PC-9 (cell line): ENCODE results near the gene SCYGR7. TPM values are rescaled to one million over a fixed set of nuclear protein-coding genes. Genes with fewer than 3 reads are reported as not detected.

Source experiments
- BruUV-seq: library from RNA; stranded (reverse); fragments of 400-500 nt; replicated peaks from 2 replicates; lab custom pipeline; 2021; lab: Mats Ljungman, UMichigan
- CTCF ChIA-PET: fragments of 300-600 bp; sonication (Branson Sonifier 250); formaldehyde crosslinking; loops from one replicate; lab custom pipeline; 2022; ENCODE audit warnings: antibody characterized with exemption; lab: Charles Lee
- POLR2A ChIA-PET: fragments of 300-600 bp; sonication (Branson Sonifier 250); formaldehyde crosslinking; loops from one replicate; lab custom pipeline; 2022; ENCODE audit warnings: antibody characterized with exemption; ENCODE audit not compliant: unreplicated experiment; lab: Charles Lee
- DNase-seq, 2 experiments: peaks; one replicate each; pipeline versions ENCODE4 v3.0.0 to v3.0.0-alpha.2; 2015 to 2022; ENCODE audit warnings: mixed read lengths in 1 of 2
- H2AFZ ChIP-seq: fragments of 200-600 bp; sonication (generic); 2 replicates; pipeline ENCODE4 v1.8.1; 2017; ENCODE audit warnings: antibody characterized with exemption
- H3F3A ChIP-seq: fragments of 200-600 bp; sonication (generic); 2 replicates; pipeline ENCODE4 v1.8.1; 2017; ENCODE audit warnings: antibody characterized with exemption, mild to moderate bottlenecking, low read depth; ENCODE audit not compliant: insufficient read depth
- H3K27ac ChIP-seq: fragments of 200-600 bp; sonication (generic); 2 replicates; pipeline ENCODE4 v1.6.1; 2016; ENCODE audit warnings: mixed run types
- H3K27me3 ChIP-seq: fragments of 200-600 bp; sonication (generic); 2 replicates; pipeline ENCODE4 v1.6.1; 2016; ENCODE audit warnings: low read depth, mixed run types; ENCODE audit not compliant: insufficient read depth
- H3K36me3 ChIP-seq: fragments of 200-600 bp; sonication (generic); 2 replicates; pipeline ENCODE4 v1.6.1; 2016; ENCODE audit warnings: low read depth, mixed run types
- H3K4me1 ChIP-seq: fragments of 200-600 bp; sonication (generic); replicated peaks from 2 replicates; pipeline ENCODE4 v1.6.1; 2016; ENCODE audit warnings: mixed run types; ENCODE audit not compliant: insufficient read depth
- H3K4me2 ChIP-seq: fragments of 200-600 bp; sonication (generic); 2 replicates; pipeline ENCODE4 v1.6.1; 2017; ENCODE audit warnings: mixed run types
- H3K4me3 ChIP-seq: fragments of 200-600 bp; sonication (generic); 2 replicates; pipeline ENCODE4 v1.6.1; 2016; ENCODE audit warnings: mixed run types
- H3K79me2 ChIP-seq: fragments of 200-600 bp; sonication (generic); 2 replicates; pipeline ENCODE4 v1.6.1; 2017; ENCODE audit warnings: low read depth, mixed run types
- H3K9me2 ChIP-seq: fragments of 200-600 bp; sonication (generic); 2 replicates; pipeline ENCODE4 v1.8.1; 2017; ENCODE audit warnings: mild to moderate bottlenecking; ENCODE audit not compliant: insufficient read depth
- H3K9me3 ChIP-seq: fragments of 200-600 bp; sonication (generic); 2 replicates; pipeline ENCODE4 v1.8.1; 2016; ENCODE audit warnings: low read depth; ENCODE audit not compliant: insufficient read depth
- H4K20me1 ChIP-seq: fragments of 200-600 bp; sonication (generic); 2 replicates; pipeline ENCODE4 v1.8.1; 2017; ENCODE audit not compliant: insufficient read depth
- CTCF ChIP-seq: fragments of 200-600 bp; sonication (generic); conservative IDR thresholded peaks from 2 replicates; pipeline ENCODE4 v1.6.1; 2017; ENCODE audit warnings: mixed run types, antibody characterized with exemption, mild to moderate bottlenecking, moderate library complexity
- EZH2 ChIP-seq: fragments of 200-600 bp; sonication (generic); IDR thresholded peaks from 2 replicates; pipeline ENCODE4 v1.8.0; 2017; ENCODE audit warnings: antibody characterized with exemption, low read depth
- intact Hi-C: fragments of 100-400 bp; cut with micrococcal nuclease; formaldehyde crosslinking; loops from one replicate; pipeline ENCODE4 v1.10.0; 2022; ENCODE audit not compliant: unreplicated experiment
- total RNA-seq: library from RNA; stranded (reverse); gene quantifications from 2 replicates; pipeline ENCODE4 v1.2.3, GENCODE V29; 2021

The SCYGR7 gene
- total RNA-seq, 1 experiment from 2014 or later = not detected

DNA sequence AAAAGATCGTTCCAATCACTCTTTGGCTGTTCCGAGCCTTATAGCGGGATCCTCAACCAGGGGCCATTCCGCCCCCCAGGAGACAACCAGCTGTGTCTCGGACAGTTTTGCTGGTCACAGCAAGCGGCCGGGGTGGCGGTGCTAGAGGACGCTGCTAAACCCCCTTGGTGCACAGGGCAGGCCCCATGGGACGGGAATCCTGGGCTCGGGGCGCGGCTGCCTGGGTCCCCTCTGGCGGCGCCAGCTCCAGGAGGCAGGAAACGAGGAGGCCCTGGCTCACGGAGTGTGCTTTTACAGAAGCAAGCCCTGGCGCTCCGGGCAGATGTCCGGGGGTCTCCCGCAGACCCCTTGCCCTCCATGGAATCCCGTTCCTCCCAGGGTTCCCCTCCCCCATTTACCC, 39.7 kb downstream of the SCYGR7 start:
- no peak for DNase-seq
- no peaks in the 10 kb centered on the region for H3K27me3 ChIP-seq
- no peaks in the 10 kb centered on the region; the same call in 1 of the 2 replicates for H3F3A ChIP-seq
- no peaks in the 10 kb centered on the region for H4K20me1 ChIP-seq
- POLR2A ChIA-PET = no interaction called here
- BruUV-seq = no TSS peak
- H3K4me2 ChIP-seq = no peak overlapping the region
- H3K36me3 ChIP-seq = no peaks in the 10 kb centered on the region
- no peak overlapping the region for H2AFZ ChIP-seq
- intact Hi-C loops = loop anchor here (2.0 to 10.0 kb wide), 4 partner anchors 65 to 529 kb away; no protein-coding TSS in a partner anchor
- no peak overlapping the region for H3K4me3 ChIP-seq
- H3K4me1 ChIP-seq = peaks cover 12% of the 10 kb centered on the region
- no peaks in the 10 kb centered on the region for H3K79me2 ChIP-seq
- H3K27ac ChIP-seq = no peak overlapping the region
- TF ChIP-seq EZH2 (no peak), CTCF (no peak)
- H3K9me2 ChIP-seq = no peaks in the 10 kb centered on the region
- no peaks in the 10 kb centered on the region for H3K9me3 ChIP-seq
- CTCF ChIA-PET = no interaction called here

DNA sequence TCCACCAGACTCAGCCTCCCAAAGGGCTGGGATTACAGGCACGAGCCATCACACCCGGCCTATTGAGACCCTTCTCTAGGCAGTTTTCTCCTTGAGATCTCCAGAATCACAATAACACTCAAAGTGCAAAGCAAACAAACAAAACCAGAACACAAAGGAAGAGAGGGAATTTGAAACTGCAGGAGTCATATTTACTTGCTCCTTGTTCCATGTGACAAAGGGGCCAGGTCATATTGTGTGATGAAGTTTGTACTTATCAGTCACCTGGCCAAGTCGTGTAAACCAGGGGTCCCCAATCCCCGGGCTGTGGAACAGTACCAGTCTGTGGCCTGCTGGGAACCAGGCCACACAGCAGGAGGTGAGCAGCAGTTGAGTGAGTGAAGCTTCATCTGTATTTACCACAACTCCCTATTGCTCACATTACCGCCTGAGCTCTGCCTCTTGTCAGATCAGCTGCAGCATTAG, 44.1 kb downstream of the SCYGR7 start:
- POLR2A ChIA-PET = no interaction called here
- no TSS peak for BruUV-seq
- H3K27me3 ChIP-seq = no peaks in the 10 kb centered on the region
- H3K79me2 ChIP-seq = no peaks in the 10 kb centered on the region
- H3F3A ChIP-seq = no peaks in the 10 kb centered on the region
- H2AFZ ChIP-seq = no peak overlapping the region
- H3K4me1 ChIP-seq = no peaks in the 10 kb centered on the region
- DNase-seq = no peak
- no peak overlapping the region for H3K4me3 ChIP-seq
- no peaks in the 10 kb centered on the region for H4K20me1 ChIP-seq
- H3K9me3 ChIP-seq = no peaks in the 10 kb centered on the region
- no peak for TF ChIP-seq CTCF
- TF ChIP-seq EZH2 = no peak
- H3K9me2 ChIP-seq = no peaks in the 10 kb centered on the region
- H3K27ac ChIP-seq = no peak overlapping the region
- intact Hi-C loops = no loop called here
- CTCF ChIA-PET = no interaction called here
- H3K4me2 ChIP-seq = no peak overlapping the region
- H3K36me3 ChIP-seq = no peaks in the 10 kb centered on the region

- Histone ChIP-seq H3K4me3 (no peak overlapping the region), H3K36me3 (no peaks in the 10 kb centered on the region), H3K9me2 (no peaks in the 10 kb centered on the region), H3F3A (no peaks in the 10 kb centered on the region), H3K27me3 (no peaks in the 10 kb centered on the region), H3K4me1 (no peaks in the 10 kb centered on the region), H3K27ac (no peak overlapping the region), H4K20me1 (no peaks in the 10 kb centered on the region), H3K9me3 (no peaks in the 10 kb centered on the region), H3K4me2 (no peak overlapping the region), H2AFZ (no peak overlapping the region), H3K79me2 (no peaks in the 10 kb centered on the region)
- intact Hi-C loops = no loop called here
- no TSS peak for BruUV-seq
- CTCF ChIA-PET = no interaction called here
- POLR2A ChIA-PET = no interaction called here
- no peak for DNase-seq
- no peak for TF ChIP-seq EZH2
- TF ChIP-seq CTCF = no peak
These were observed 44.8 kb downstream of the SCYGR7 start for GRCh38 chr2:227772932-227773331.
